AG04449 (cell line): Measurements from ENCODE around the gene ZSCAN31.

Source experiments
- CTCF ChIA-PET: fragments of 350-600 bp; formaldehyde crosslinking; extraction: SDS; loops from one replicate; lab custom pipeline; 2021; ENCODE audit warnings: antibody characterized with exemption; lab: Yijun Ruan, JAX
- POLR2A ChIA-PET: fragments of 400-600, 350-600 bp; formaldehyde crosslinking; extraction: SDS; loops from one replicate; lab custom pipeline; 2020; ENCODE audit warnings: antibody characterized with exemption, inconsistent platforms; lab: Yijun Ruan, JAX
- DNase-seq: peaks from one replicate; pipeline ENCODE4 v3.0.0-alpha.2; 2010; ENCODE audit warnings: low read depth, low spot score
- H3K4me3 ChIP-seq: 2 replicates; pipeline ENCODE4 v1.5.1; 2011; ENCODE audit warnings: low read depth, mild to moderate bottlenecking, control low read depth, low read length
- TF ChIP-seq, protein P1 (sequence below): IDR thresholded peaks from one replicate; pipeline ENCODE4 v1.5.1; 2011; ENCODE audit warnings: mild to moderate bottlenecking, moderate library complexity, low read length, control low read depth, inconsistent platforms; ENCODE audit not compliant: insufficient read depth; ENCODE audit errors: missing control alignments

Gene ZSCAN31

DNA sequence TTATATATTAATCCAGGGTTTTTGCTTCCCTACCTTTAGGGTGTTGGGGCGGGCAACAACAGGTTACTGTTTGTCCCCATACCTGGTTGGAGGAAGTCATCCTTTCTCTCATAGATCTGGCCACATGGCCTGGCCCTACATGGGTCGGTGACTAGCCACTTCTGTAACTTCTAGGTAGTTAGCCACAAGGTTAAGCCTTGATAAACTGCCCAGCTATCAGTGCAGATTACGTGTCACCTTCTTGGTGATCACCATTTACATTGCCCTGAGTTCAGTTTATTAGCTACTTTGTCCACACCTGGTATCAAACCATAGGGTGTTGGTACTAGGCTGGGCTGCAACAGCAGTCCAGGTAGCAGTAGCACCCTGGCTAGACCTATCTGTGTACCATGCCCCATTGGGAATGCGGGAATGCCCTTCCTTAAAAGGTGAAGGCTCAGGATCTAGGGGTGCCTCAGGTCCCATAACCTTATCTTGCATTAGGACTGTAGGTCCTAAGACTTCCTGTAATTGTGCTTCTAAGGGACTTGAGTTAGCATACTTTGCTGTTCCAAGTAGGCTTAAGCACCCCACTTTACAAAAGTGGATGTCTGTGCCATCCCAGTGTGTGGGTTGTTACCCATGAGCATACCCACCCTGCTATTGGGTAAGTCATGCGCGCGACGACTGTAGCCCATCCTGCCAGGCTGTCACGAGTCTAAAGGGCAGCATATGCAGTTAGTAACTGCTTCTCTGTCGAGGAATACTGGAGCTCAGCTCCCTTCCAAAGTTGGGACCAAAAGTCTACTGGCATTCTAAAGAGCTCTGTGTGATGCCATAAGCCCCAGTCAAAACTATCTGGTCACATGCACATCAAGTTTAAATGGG is 19.0 kb upstream of the ZSCAN31 start:
- H3K4me3 ChIP-seq, result peak overlapping the region; percentile 74
- POLR2A ChIA-PET, result interaction anchor here (1.2 kb wide), 1 partner anchor 213 kb away, joined by 4 read pairs; the partner anchor contains the start of gene ZKSCAN8
- TF ChIP-seq, protein P1, sequence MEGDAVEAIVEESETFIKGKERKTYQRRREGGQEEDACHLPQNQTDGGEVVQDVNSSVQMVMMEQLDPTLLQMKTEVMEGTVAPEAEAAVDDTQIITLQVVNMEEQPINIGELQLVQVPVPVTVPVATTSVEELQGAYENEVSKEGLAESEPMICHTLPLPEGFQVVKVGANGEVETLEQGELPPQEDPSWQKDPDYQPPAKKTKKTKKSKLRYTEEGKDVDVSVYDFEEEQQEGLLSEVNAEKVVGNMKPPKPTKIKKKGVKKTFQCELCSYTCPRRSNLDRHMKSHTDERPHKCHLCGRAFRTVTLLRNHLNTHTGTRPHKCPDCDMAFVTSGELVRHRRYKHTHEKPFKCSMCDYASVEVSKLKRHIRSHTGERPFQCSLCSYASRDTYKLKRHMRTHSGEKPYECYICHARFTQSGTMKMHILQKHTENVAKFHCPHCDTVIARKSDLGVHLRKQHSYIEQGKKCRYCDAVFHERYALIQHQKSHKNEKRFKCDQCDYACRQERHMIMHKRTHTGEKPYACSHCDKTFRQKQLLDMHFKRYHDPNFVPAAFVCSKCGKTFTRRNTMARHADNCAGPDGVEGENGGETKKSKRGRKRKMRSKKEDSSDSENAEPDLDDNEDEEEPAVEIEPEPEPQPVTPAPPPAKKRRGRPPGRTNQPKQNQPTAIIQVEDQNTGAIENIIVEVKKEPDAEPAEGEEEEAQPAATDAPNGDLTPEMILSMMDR, result no peak
- CTCF ChIA-PET, result interaction anchor here (0.6 to 4.5 kb wide), 32 partner anchors 8 to 459 kb away, joined by 3 to 29 read pairs (median 8); partner anchors contain the start of genes ZKSCAN8 and ZSCAN26
- DNase-seq, result no peak

DNA sequence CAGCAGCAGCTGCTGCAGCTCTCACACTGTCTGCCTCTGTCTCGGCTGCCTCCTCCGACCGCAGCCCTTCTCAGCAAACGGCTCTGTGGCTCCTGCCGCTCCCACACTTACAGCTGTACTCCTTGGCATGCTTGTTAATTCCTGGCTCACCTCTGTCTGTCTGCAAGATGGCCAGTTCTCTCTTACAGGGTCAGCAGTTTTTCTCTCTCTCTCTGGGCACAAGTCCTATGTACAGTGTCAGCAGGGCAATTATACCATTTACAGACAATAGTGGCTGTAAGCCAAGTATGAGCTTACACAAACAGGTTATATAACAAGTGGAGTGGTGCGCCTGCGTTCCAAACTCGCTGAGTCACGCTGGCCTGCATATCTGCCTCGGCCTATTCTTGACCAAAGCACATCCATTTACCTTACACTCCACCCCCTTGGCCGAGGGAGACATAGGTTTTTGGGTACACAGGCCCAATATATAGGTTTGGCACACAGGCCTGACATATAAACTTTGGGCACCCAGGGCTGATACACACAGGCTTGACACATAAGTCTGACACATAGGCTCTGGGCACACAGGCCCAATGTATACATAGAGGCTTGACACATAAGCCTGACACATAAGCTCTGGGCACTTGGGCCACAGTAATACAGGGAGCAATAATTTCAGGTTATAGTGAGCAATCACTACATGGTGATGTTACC is 18.2 kb upstream of the ZSCAN31 start:
- CTCF ChIA-PET, result interaction anchor here (0.6 to 2.9 kb wide), 10 partner anchors 9 to 458 kb away, joined by 3 to 18 read pairs (median 4); partner anchors contain the start of genes ZKSCAN8 and ZSCAN16
- POLR2A ChIA-PET, result no interaction called here
- TF ChIP-seq, protein P1, result no peak
- no peak overlapping the region for H3K4me3 ChIP-seq
- DNase-seq, result no peak

DNA sequence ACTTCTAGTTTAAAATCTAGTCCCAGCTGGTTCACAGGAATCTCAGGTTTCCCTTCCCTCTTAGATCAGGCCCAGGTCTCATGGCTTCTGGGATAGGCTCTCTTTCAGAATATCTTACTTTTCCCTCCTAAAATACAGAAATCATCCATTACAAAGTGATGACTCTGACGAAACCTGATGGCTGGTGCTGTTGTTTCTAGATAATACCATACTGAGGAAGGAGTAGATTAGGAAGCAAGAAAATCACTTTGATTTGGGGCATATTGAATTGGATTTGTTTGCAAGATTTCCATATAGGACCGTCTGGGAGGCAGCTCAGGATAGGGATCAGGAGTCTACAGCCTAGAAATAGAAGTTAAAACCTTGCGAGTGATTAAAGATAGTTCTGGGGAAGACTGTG is 17.4 kb upstream of the ZSCAN31 start:
- no peak overlapping the region for H3K4me3 ChIP-seq
- TF ChIP-seq, protein P1, result no peak
- no peak for DNase-seq
- ChIA-PET POLR2A (no interaction called here), CTCF (interaction anchor here (1.3 to 1.7 kb wide), 2 partner anchors 10 to 211 kb away, joined by 4 read pairs; partner anchors contain the start of gene ZKSCAN8)

DNA sequence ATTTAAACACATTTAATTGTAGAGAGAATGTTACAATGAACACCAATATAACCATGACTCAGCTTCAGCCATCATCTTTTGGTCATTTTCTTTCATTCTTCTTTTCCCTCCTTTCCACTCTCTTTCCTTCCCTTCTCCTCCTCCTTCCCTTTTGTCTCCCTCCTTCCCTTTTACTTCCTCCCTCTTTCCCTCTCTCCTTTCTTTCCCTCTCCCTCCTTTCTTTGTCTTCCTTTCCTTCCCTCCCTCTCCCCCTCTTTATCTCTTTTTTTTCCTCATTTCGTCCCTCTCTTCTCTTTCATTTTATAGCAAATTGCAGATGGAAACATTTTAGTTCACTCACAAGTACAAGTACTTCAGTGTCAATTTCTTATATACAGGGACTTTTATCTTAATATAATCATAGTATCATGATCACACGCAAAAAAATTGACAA is 15.6 kb upstream of the ZSCAN31 start:
- no peak overlapping the region for H3K4me3 ChIP-seq
- TF ChIP-seq, protein P1, result no peak
- POLR2A ChIA-PET, result interaction anchor here (1.2 kb wide), 1 partner anchor 70 kb away, joined by 4 read pairs; the partner anchor contains the start of gene PGBD1
- no peak for DNase-seq
- CTCF ChIA-PET, result no interaction called here

DNA sequence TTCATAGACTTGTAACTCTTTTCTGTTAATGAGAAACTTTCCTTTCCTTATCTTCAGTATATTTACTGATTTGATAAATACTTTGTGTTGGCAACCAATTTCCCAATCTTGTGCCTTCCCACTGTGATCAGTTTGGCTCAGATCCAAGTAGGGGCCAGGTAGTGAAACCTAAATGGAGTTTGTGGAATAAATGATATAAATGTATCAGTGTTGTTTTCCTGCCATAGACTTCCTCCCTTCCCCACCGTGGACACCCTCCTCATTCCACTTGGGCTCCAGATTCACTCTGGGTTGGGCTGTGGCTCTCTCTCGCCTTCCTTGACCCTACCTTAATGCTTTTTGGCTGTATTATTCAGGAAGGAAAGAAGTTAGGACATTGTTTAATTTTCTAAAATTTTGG is 15.1 kb upstream of the ZSCAN31 start:
- POLR2A ChIA-PET, result interaction anchor here (1.2 kb wide), 1 partner anchor 69 kb away, joined by 4 read pairs; the partner anchor contains the start of gene PGBD1
- H3K4me3 ChIP-seq, result no peak overlapping the region
- CTCF ChIA-PET, result interaction anchor here (0.8 kb wide), 1 partner anchor 12 kb away, joined by 3 read pairs; no protein-coding TSS in a partner anchor
- no peak for DNase-seq
- TF ChIP-seq, protein P1, result no peak
